ENCODE measurements around the gene FAM187B. TPM values are rescaled to one million over a fixed set of nuclear protein-coding genes. Genes with fewer than 3 reads are reported as not detected.
A peak's percentile ranks its signal among the peaks of the same experiment; 100 is the strongest.
"Not testable (repeated sequence)": the region's sequence is repeated elsewhere in the genome, so short reads cannot be mapped to it uniquely, and the experiment has no call there.

The FAM187B gene
- total RNA-seq, 1 donor from 2014 or later: not detected

GRCh38 chr19:35247526-35248309 lies 19.2 kb upstream of the FAM187B start:
- H3K4me1 ChIP-seq: peaks cover 6 to 8% of the 10 kb centered on the region in 2 donors
- no peaks in the 10 kb centered on the region for H3K9me3 ChIP-seq
- H3K27me3 ChIP-seq: peaks cover 10% of the 10 kb centered on the region
- TF ChIP-seq CTCF (IDR thresholded peaks at IDR 0.05): peak in 2 of 3 experiments; percentile 27 to 40
- H3K27ac ChIP-seq: peak overlapping the region; percentile 48 to 64
- intact Hi-C loops (cut with DNase I): no loop called here
- DNase-seq (ENCODE audit: low spot score in 2 of 2): no peak
- no peaks in the 10 kb centered on the region for H3K36me3 ChIP-seq
- H3K4me3 ChIP-seq: peak overlapping the region; percentile 52 to 67

- no peak for TF ChIP-seq CTCF (IDR thresholded peaks at IDR 0.05)
- intact Hi-C loops (cut with DNase I): no loop called here
- no peak for DNase-seq (ENCODE audit: low spot score in 2 of 2)
These were observed 18.0 kb upstream of the FAM187B start for GRCh38 chr19:35246466-35247092.

GRCh38 chr19:35241417-35241816 lies 12.9 kb upstream of the FAM187B start:
- no peaks in the 10 kb centered on the region for H3K27me3 ChIP-seq
- peaks cover 0 to 8% of the 10 kb centered on the region in 2 donors for H3K9me3 ChIP-seq
- intact Hi-C loops (cut with DNase I): no loop called here

More at GRCh38 chr19:35246466-35247092, 18.0 kb upstream of the FAM187B start:
- Histone ChIP-seq H3K4me3 (no peak overlapping the region), H3K9me3 (peaks cover 0 to 2% of the 10 kb centered on the region in 2 donors), H3K36me3 (no peaks in the 10 kb centered on the region), H3K27ac (no peak overlapping the region), H3K27me3 (peaks cover 10% of the 10 kb centered on the region), H3K4me1 (peaks cover 6 to 8% of the 10 kb centered on the region in 2 donors)

GRCh38 chr19:35240327-35240726 lies 11.8 kb upstream of the FAM187B start:
- Histone ChIP-seq H3K36me3 (no peaks in the 10 kb centered on the region), H3K9me3 (peaks cover 0 to 8% of the 10 kb centered on the region in 2 donors), H3K27me3 (no peaks in the 10 kb centered on the region), H3K4me3 (no peak overlapping the region), H3K27ac (no peak overlapping the region), H3K4me1 (no peaks in the 10 kb centered on the region)
- intact Hi-C loops (cut with DNase I): no loop called here
- no peak for DNase-seq (ENCODE audit: low spot score in 2 of 2)
- no peak for TF ChIP-seq CTCF (IDR thresholded peaks at IDR 0.05)

More at GRCh38 chr19:35241417-35241816, 12.9 kb upstream of the FAM187B start:
- no peak for DNase-seq (ENCODE audit: low spot score in 2 of 2)
- Histone ChIP-seq H3K27ac (no peak overlapping the region), H3K36me3 (no peaks in the 10 kb centered on the region), H3K4me1 (no peaks in the 10 kb centered on the region), H3K4me3 (no peak overlapping the region)
- TF ChIP-seq CTCF (IDR thresholded peaks at IDR 0.05): no peak

- H3K36me3 ChIP-seq; H3K9me3 ChIP-seq; H3K4me3 ChIP-seq; H3K27me3 ChIP-seq; H3K27ac ChIP-seq; H3K4me1 ChIP-seq; intact Hi-C loops (cut with DNase I); DNase-seq (ENCODE audit: low spot score in 2 of 2): not testable (repeated sequence)
These were observed 11.1 kb upstream of the FAM187B start for GRCh38 chr19:35239597-35239996.

Measured in ascending aorta (tissue), 2 donors.